ENCODE data around the gene HOXC11.

DNA sequence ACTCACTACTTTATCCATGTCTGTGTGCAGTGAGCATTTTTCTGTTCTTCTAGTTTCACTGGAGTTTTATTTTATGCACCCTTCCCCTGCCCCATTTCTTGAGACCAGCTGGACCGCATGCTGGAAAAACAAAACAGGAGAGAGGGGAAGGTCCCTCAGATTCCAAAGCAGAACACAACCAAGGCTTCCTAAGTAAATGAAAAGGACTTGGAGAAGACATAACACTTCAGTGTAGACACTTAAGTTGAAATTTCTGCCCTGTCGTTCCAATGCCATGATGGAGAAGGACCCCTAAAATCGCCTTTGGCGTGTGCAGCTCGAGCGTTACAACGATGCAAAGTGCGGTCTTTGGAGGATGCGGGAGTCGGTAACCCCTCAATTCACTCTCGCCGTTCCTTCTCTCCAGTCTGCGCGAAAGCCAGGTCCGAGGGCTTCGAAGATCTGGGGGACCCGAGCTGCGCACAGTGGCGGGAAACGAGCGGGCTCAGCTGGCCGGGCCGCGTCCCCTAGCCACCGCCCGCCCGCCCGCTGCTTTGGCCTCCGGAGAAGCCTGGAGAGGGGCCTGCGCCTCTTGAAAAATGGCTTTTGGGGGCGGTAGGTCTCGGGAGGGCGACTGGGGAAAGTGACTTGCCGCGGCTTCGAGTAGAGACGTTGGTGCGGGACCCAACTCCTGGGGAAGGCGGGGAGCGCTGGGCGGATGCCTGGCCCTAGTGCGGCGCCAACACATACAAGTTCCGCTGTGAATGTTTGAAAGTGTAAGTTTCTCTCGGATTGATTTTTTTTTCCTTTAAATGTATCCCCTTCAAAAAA lies 45.5 kb upstream of the HOXC11 start:
- TF ChIP-seq, protein P1, sequence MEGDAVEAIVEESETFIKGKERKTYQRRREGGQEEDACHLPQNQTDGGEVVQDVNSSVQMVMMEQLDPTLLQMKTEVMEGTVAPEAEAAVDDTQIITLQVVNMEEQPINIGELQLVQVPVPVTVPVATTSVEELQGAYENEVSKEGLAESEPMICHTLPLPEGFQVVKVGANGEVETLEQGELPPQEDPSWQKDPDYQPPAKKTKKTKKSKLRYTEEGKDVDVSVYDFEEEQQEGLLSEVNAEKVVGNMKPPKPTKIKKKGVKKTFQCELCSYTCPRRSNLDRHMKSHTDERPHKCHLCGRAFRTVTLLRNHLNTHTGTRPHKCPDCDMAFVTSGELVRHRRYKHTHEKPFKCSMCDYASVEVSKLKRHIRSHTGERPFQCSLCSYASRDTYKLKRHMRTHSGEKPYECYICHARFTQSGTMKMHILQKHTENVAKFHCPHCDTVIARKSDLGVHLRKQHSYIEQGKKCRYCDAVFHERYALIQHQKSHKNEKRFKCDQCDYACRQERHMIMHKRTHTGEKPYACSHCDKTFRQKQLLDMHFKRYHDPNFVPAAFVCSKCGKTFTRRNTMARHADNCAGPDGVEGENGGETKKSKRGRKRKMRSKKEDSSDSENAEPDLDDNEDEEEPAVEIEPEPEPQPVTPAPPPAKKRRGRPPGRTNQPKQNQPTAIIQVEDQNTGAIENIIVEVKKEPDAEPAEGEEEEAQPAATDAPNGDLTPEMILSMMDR (IDR thresholded peaks at IDR 0.05) = no peak
- no peak for TF ChIP-seq EP300 (IDR thresholded peaks at IDR 0.05)
- TF ChIP-seq POLR2A (IDR thresholded peaks at IDR 0.05) = no peak

Measured in tibial nerve (tissue), 4 donors.